HepG2 (cell line): ENCODE data around the gene NPAS2. TPM values are rescaled to one million over a fixed set of nuclear protein-coding genes. Genes with fewer than 3 reads are reported as not detected.

Source experiments
- ADNP ChIP-seq: sonication (generic); formaldehyde crosslinking; IDR thresholded peaks from 2 replicates; pipeline ENCODE4 v1.4.0; 2020; ENCODE audit warnings: missing genetic modification reagents
- FOXO1 ChIP-seq: sonication (generic); formaldehyde crosslinking; IDR thresholded peaks from 2 replicates; pipeline ENCODE4 v1.4.0; 2020; ENCODE audit warnings: missing genetic modification reagents
- GABPB1 ChIP-seq: IDR thresholded peaks from 2 replicates; pipeline ENCODE4 v1.6.1; 2016; ENCODE audit warnings: mild to moderate bottlenecking, missing genetic modification reagents, moderate library complexity, missing compliant biosample characterization
- HINFP ChIP-seq: sonication (generic); formaldehyde crosslinking; IDR thresholded peaks from 2 replicates; pipeline ENCODE4 v1.4.0; 2020; ENCODE audit warnings: low read depth, mild to moderate bottlenecking, missing genetic modification reagents
- KDM3A ChIP-seq: IDR thresholded peaks from 2 replicates; pipeline ENCODE4 v1.6.1; 2018; ENCODE audit warnings: low read depth, missing compliant biosample characterization
- KLF15 ChIP-seq: sonication (generic); formaldehyde crosslinking; IDR thresholded peaks from 2 replicates; pipeline ENCODE4 v1.8.1; 2023; ENCODE audit warnings: borderline replicate concordance, mild to moderate bottlenecking, inconsistent platforms, missing genetic modification reagents, mixed read lengths
- LCORL ChIP-seq, 2 experiments: fragments of 450-650 bp in 1 of 2; sonication (generic) in 1 of 2; formaldehyde crosslinking in 1 of 2; IDR thresholded peaks; 2 replicates each; pipeline versions ENCODE4 v1.5.0 to v1.6.1; 2017 to 2020; ENCODE audit warnings: antibody characterized with exemption in 1 of 2, missing genetic modification reagents in 1 of 2
- MAZ ChIP-seq, 2 experiments: sonication (generic) in 1 of 2; formaldehyde crosslinking in 1 of 2; IDR thresholded peaks; 2 replicates each; pipeline versions ENCODE4 v1.5.0 to v1.6.1; 2012 to 2020; ENCODE audit warnings: low read depth in 2 of 2, mild to moderate bottlenecking in 2 of 2, borderline replicate concordance in 1 of 2, improper control_type of control experiment in 1 of 2, low read length in 1 of 2, missing genetic modification reagents in 1 of 2, moderate library complexity in 1 of 2
- MBNL3 ChIP-seq: fragments of 250-450 bp; sonication (Bioruptor Pico); conservative IDR thresholded peaks from 2 replicates; pipeline ENCODE4 v1.8.0; 2022; ENCODE audit warnings: mild to moderate bottlenecking, inconsistent platforms
- MTA3 ChIP-seq: sonication (generic); formaldehyde crosslinking; IDR thresholded peaks from 2 replicates; pipeline ENCODE4 v1.4.0; 2020; ENCODE audit warnings: missing genetic modification reagents
- RBAK ChIP-seq: sonication (generic); formaldehyde crosslinking; IDR thresholded peaks from 2 replicates; pipeline ENCODE4 v1.5.1; 2020; ENCODE audit warnings: mild to moderate bottlenecking, missing genetic modification reagents
- SP5 ChIP-seq: IDR thresholded peaks from 2 replicates; pipeline ENCODE4 v1.6.1; 2016; ENCODE audit warnings: low read depth, borderline replicate concordance
- SPEN ChIP-seq: sonication (generic); formaldehyde crosslinking; IDR thresholded peaks from 2 replicates; pipeline ENCODE4 v1.5.1; 2020; ENCODE audit warnings: low read depth, mild to moderate bottlenecking, missing genetic modification reagents
- SRSF1 ChIP-seq: fragments of 200-400 bp; formaldehyde crosslinking; optimal IDR thresholded peaks from 2 replicates; pipeline ENCODE3; 2017; ENCODE audit warnings: mild to moderate bottlenecking, low read depth, low read length, moderate library complexity
- THAP8 ChIP-seq: sonication (generic); formaldehyde crosslinking; IDR thresholded peaks from 2 replicates; pipeline ENCODE4 v1.5.1; 2020; ENCODE audit warnings: missing genetic modification reagents, mild to moderate bottlenecking, borderline replicate concordance
- USF2 ChIP-seq, 2 experiments: sonication (generic) in 1 of 2; formaldehyde crosslinking in 1 of 2; IDR thresholded peaks; 2 replicates each; pipeline versions ENCODE4 v1.5.1 to v1.6.1; 2011 to 2020; ENCODE audit warnings: borderline replicate concordance in 1 of 2, low read depth in 1 of 2, low read length in 1 of 2, mild to moderate bottlenecking in 1 of 2, missing genetic modification reagents in 1 of 2, moderate library complexity in 1 of 2
- ZNF225 ChIP-seq: sonication (generic); formaldehyde crosslinking; IDR thresholded peaks from 2 replicates; pipeline ENCODE4 v1.4.0; 2020; ENCODE audit warnings: mild to moderate bottlenecking, missing genetic modification reagents
- ZNF446 ChIP-seq: sonication (generic); formaldehyde crosslinking; IDR thresholded peaks from 2 replicates; pipeline ENCODE4 v1.5.0; 2020; ENCODE audit warnings: mild to moderate bottlenecking, missing genetic modification reagents
- ZNF678 ChIP-seq: sonication (generic); formaldehyde crosslinking; IDR thresholded peaks from 2 replicates; pipeline ENCODE4 v1.4.0; 2020; ENCODE audit warnings: mild to moderate bottlenecking, missing genetic modification reagents
- ZNF850 ChIP-seq: sonication (generic); formaldehyde crosslinking; conservative IDR thresholded peaks from 2 replicates; pipeline ENCODE4 v1.9.0; 2021; ENCODE audit warnings: mild to moderate bottlenecking, missing genetic modification reagents
- ZUFSP ChIP-seq: sonication (generic); formaldehyde crosslinking; IDR thresholded peaks from 2 replicates; pipeline ENCODE4 v1.9.0; 2021; ENCODE audit warnings: missing genetic modification reagents, mild to moderate bottlenecking, borderline replicate concordance
- polyA plus RNA-seq, 8 experiments: library from polyadenylated mRNA; depleted of rRNA in 3 of 8; stranded (reverse) in 7 of 8; unstranded in 1 of 8; fragments of >200 nt; fragmentation: Illumina TruSeq in 4 of 8; extraction: Trizol in 4 of 8; gene quantifications; 2 replicates each; pipeline versions ENCODE4 v1.2.1 to v1.2.3, GENCODE V29; 2011 to 2016; ENCODE audit warnings: low read depth in 4 of 8, missing spikeins in 1 of 8, mixed read lengths in 1 of 8; ENCODE audit not compliant: insufficient read depth in 1 of 8
- total RNA-seq, 5 experiments: library from RNA; depleted of rRNA; stranded (reverse); fragments of >200 nt; fragmentation: Illumina TruSeq; extraction: Trizol; gene quantifications; 2 replicates each; pipeline ENCODE4 v1.2.3, GENCODE V29; 2016; ENCODE audit warnings: low read depth in 1 of 5

The NPAS2 gene
- total and polyA plus RNA-seq, 2 of the 13 experiments (the other 11 are each of a cell fraction or from before 2014, with no cell fraction given) = 14.8 to 37.5 TPM

- no peak for TF ChIP-seq ZUFSP (CRISPR knock-in tag)
- TF ChIP-seq USF2 (IDR thresholded peaks at IDR 0.05; ENCODE audit: low read depth, low read length) = no peak; the same call in 1 of the 2 replicates
- no peak for TF ChIP-seq USF2 (CRISPR knock-in tag; IDR thresholded peaks at IDR 0.05; ENCODE audit: borderline replicate concordance)
- no peak for TF ChIP-seq ADNP
- TF ChIP-seq GABPB1 (CRISPR knock-in tag) = no peak
- TF ChIP-seq HINFP (CRISPR knock-in tag) = no peak
- 0 out of 2 replicates have a peak, but pooled peaks have one; percentile 20 for TF ChIP-seq ZNF225
- 0 out of 2 replicates have a peak, but pooled peaks have one; percentile 25 for TF ChIP-seq SP5 (CRISPR knock-in tag)
- no peak; the same call in 1 of the 2 replicates for TF ChIP-seq THAP8
- TF ChIP-seq MBNL3 (CRISPR knock-in tag) = no peak
- no peak for TF ChIP-seq KDM3A
- no peak for TF ChIP-seq ZNF850 (CRISPR knock-in tag)
- TF ChIP-seq ZNF446 (CRISPR knock-in tag) = peak; percentile 47; the same call in 1 of the 2 replicates
- peak; percentile 6 for TF ChIP-seq SRSF1
- no peak for TF ChIP-seq ZNF678 (CRISPR knock-in tag)
- no peak for TF ChIP-seq MTA3 (CRISPR knock-in tag)
- no peak for TF ChIP-seq LCORL (IDR thresholded peaks at IDR 0.05)
- no peak; the same call in 1 of the 2 replicates for TF ChIP-seq LCORL (CRISPR knock-in tag; IDR thresholded peaks at IDR 0.05)
- TF ChIP-seq MAZ (IDR thresholded peaks at IDR 0.05; ENCODE audit: borderline replicate concordance, low read depth, low read length) = 0 out of 2 replicates have a peak, but pooled peaks have one; percentile 58
- peak; percentile 40 for TF ChIP-seq MAZ (CRISPR knock-in tag; IDR thresholded peaks at IDR 0.05; ENCODE audit: low read depth)
- TF ChIP-seq SPEN (CRISPR knock-in tag) = no peak
- no peak for TF ChIP-seq RBAK
- TF ChIP-seq FOXO1 (CRISPR knock-in tag) = no peak
- TF ChIP-seq KLF15 = no peak
These were observed at the start of gene NPAS2 (continued) for GRCh38 chr2:100819370-100820272.
